GM06990 (cell line): Measurements from ENCODE around the gene SERPINB8.

Experiments used
- DNase-seq: peaks from one replicate; pipeline ENCODE4 v3.0.0-alpha.2; 2011; ENCODE audit not compliant: insufficient read length; ENCODE audit errors: extremely low read depth
- H3K27me3 ChIP-seq: replicated peaks from 2 replicates; pipeline ENCODE4 v1.6.0; 2011; ENCODE audit warnings: low read length; ENCODE audit not compliant: control insufficient read depth, insufficient read depth
- H3K36me3 ChIP-seq: 2 replicates; pipeline ENCODE4 v1.5.1; 2011; ENCODE audit warnings: low read length; ENCODE audit not compliant: control insufficient read depth, insufficient read depth
- H3K4me3 ChIP-seq: replicated peaks from 2 replicates; pipeline ENCODE4 v1.5.1; 2011; ENCODE audit warnings: low read depth, mild to moderate bottlenecking, control low read depth, low read length
- CTCF ChIP-seq: IDR thresholded peaks from 2 replicates; pipeline ENCODE4 v1.5.1; 2011; ENCODE audit warnings: low read length, control low read depth, mild to moderate bottlenecking, inconsistent platforms; ENCODE audit not compliant: insufficient read depth, poor library complexity, severe bottlenecking

Gene SERPINB8

GRCh38 chr18:63949068-63949737 is 20.7 kb upstream of the SERPINB8 start, which contains the start of gene HMSD:
HMSD (plus strand) TSS chr18:63949301; CDS start chr18:63953456, 4,155 bp downstream.
- TF ChIP-seq CTCF: peak; percentile 68
- peak; percentile 89 for DNase-seq

GRCh38 chr18:63951302-63951705 is 18.6 kb upstream of the SERPINB8 start:
- DNase-seq: no peak
- TF ChIP-seq CTCF: peak; percentile 43
- H3K36me3 ChIP-seq: peaks cover 8% of the 10 kb centered on the region
- H3K4me3 ChIP-seq: peak overlapping the region; percentile 89
- no peaks in the 10 kb centered on the region for H3K27me3 ChIP-seq

More at GRCh38 chr18:63949068-63949737, 20.7 kb upstream of the SERPINB8 start, which contains the start of gene HMSD:
- peaks cover 5% of the 10 kb centered on the region for H3K36me3 ChIP-seq
- H3K4me3 ChIP-seq: peak within 1 kb of the TSS; percentile 89
- no peaks in the 10 kb centered on the region for H3K27me3 ChIP-seq

- no peak for DNase-seq
- TF ChIP-seq CTCF: no peak
- Histone ChIP-seq H3K27me3 (no peaks in the 10 kb centered on the region), H3K4me3 (no peak overlapping the region), H3K36me3 (peaks cover 8% of the 10 kb centered on the region)
These were observed 16.1 kb upstream of the SERPINB8 start for GRCh38 chr18:63953811-63954210.

- Histone ChIP-seq H3K27me3 (no peaks in the 10 kb centered on the region), H3K4me3 (no peak overlapping the region), H3K36me3 (peaks cover 10% of the 10 kb centered on the region)
- no peak for TF ChIP-seq CTCF
- no peak for DNase-seq
These were observed 13.1 kb upstream of the SERPINB8 start for GRCh38 chr18:63956755-63957154.

- Histone ChIP-seq H3K36me3 (peaks cover 4% of the 10 kb centered on the region), H3K4me3 (no peak overlapping the region), H3K27me3 (no peaks in the 10 kb centered on the region)
- no peak for DNase-seq
- TF ChIP-seq CTCF: no peak
These were observed 9.0 kb upstream of the SERPINB8 start for GRCh38 chr18:63960891-63961290.
